ENCODE data around the gene ATXN1.
"Not testable (repeated sequence)": the region's sequence is repeated elsewhere in the genome, so short reads cannot be mapped to it uniquely, and the experiment has no call there.

ATXN1 gene

DNA sequence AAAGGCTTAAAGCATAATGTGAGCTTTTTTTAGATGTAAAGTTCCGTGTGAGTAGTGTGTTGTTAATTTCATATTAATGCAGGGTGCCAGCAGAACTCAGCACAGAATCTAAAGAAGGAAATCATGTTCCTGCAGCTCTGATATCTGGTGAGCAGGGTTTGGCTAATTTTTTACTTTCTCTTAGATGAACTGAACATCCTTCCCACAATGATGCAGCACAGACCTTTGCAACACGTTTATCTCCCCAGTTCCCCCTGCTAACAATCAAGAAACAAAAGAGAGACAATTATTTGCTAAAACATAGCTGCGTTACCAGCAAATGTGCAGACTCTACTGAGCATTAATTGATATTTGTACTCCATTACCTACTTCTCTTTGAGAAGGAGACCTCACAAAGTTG is 39.1 kb upstream of the ATXN1 start:
- H3K27ac ChIP-seq (ENCODE audit: low read depth, low read length) = no peak overlapping the region
- H3K27me3 ChIP-seq (ENCODE audit: control insufficient read depth in 1 of 2, insufficient read depth in 2 of 2, low read length in 2 of 2) = no peaks in the 10 kb centered on the region
- no peak overlapping the region for H3K9ac ChIP-seq (ENCODE audit: low read length)
- H3K36me3 ChIP-seq (ENCODE audit: insufficient read depth, low read length) = no peaks in the 10 kb centered on the region
- H3K4me1 ChIP-seq (ENCODE audit: insufficient read depth, low read length) = peaks cover 23% of the 10 kb centered on the region
- H3K4me3 ChIP-seq (ENCODE audit: low read depth in 1 of 2, low read length in 2 of 2) = no peak overlapping the region
- no peaks in the 10 kb centered on the region for H3K9me3 ChIP-seq (ENCODE audit: low read length)

DNA sequence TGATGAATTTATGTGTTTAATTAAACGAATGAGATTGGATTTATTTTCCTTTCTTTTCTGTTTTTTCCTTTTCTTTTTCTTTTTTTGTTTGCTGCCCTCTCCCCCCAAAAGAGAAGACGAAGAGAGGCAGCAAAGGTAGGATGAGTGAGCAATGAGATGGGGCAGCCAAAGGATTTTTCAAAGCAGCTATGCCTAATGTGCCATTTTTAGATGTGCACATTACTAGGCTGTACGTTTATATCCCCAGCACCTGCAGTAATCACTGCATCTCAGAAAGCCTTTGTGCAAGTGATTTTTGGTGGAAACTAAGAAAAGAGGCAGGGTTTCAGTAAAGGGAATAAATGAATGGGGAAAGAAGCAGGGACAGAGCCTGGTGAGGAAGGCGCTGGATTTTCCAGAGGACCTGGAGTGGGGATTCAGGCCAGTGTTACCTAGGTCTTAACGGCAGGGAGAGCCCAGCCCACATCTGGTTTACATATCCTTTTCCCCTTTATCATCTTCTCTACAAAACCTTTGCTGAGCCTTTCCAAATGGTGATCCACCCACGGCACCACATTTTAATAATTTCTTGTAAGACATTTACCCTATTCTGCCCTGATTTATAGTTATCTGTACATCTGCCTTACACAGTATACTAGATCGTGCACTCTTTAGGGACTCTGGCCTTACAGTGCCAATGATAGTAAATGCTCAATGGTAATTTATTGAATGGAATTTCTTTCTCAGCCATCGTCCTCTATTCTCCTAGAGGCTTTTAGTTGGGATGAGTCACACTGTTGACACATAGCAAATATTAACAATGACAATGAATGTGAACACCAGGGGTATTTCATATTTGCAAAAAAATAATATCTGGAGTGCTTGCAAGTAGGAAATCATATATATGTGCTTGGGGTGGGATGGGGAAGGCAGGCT is 38.3 kb upstream of the ATXN1 start:
- H3K9ac ChIP-seq (ENCODE audit: low read length) = no peak overlapping the region
- H3K4me1 ChIP-seq (ENCODE audit: insufficient read depth, low read length) = peaks cover 15% of the 10 kb centered on the region
- no peaks in the 10 kb centered on the region for H3K9me3 ChIP-seq (ENCODE audit: low read length)
- no peak overlapping the region for H3K27ac ChIP-seq (ENCODE audit: low read depth, low read length)
- no peaks in the 10 kb centered on the region for H3K27me3 ChIP-seq (ENCODE audit: control insufficient read depth in 1 of 2, insufficient read depth in 2 of 2, low read length in 2 of 2)
- H3K36me3 ChIP-seq (ENCODE audit: insufficient read depth, low read length) = no peaks in the 10 kb centered on the region
- H3K4me3 ChIP-seq (ENCODE audit: low read depth in 1 of 2, low read length in 2 of 2) = no peak overlapping the region

DNA sequence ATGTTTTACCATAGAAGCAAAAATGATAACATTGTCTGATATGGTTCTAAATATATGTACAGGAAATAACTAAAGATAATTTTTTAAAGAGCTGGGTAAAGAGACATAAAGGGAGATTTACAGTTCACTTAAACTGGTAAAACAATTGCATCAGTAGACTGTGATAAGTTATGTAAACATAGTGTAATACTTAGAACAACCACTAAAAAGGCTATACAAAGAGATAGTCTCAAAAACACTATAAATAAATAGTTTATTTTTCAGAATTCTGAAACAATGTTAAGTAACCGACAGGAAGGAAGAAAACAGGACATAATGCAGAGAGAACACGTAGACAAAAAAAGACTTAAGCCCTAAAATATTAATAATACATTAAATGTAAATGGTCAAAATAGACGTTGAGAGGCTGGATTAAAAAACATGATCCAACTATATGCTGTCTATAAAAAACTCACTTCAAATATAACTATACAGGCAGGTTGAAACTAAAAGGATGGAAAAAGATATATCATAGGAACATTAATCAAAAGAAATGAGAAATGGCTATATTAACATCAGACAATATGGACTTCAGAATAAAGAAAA is 32.7 kb upstream of the ATXN1 start:
- Histone ChIP-seq H3K36me3 (ENCODE audit: insufficient read depth, low read length) (no peaks in the 10 kb centered on the region), H3K9ac (ENCODE audit: low read length) (no peak overlapping the region), H3K27me3 (ENCODE audit: control insufficient read depth in 1 of 2, insufficient read depth in 2 of 2, low read length in 2 of 2) (no peaks in the 10 kb centered on the region), H3K9me3 (ENCODE audit: low read length) (no peaks in the 10 kb centered on the region), H3K4me1 (ENCODE audit: insufficient read depth, low read length) (no peaks in the 10 kb centered on the region), H3K27ac (ENCODE audit: low read depth, low read length) (no peak overlapping the region), H3K4me3 (ENCODE audit: low read depth in 1 of 2, low read length in 2 of 2) (no peak overlapping the region)

DNA sequence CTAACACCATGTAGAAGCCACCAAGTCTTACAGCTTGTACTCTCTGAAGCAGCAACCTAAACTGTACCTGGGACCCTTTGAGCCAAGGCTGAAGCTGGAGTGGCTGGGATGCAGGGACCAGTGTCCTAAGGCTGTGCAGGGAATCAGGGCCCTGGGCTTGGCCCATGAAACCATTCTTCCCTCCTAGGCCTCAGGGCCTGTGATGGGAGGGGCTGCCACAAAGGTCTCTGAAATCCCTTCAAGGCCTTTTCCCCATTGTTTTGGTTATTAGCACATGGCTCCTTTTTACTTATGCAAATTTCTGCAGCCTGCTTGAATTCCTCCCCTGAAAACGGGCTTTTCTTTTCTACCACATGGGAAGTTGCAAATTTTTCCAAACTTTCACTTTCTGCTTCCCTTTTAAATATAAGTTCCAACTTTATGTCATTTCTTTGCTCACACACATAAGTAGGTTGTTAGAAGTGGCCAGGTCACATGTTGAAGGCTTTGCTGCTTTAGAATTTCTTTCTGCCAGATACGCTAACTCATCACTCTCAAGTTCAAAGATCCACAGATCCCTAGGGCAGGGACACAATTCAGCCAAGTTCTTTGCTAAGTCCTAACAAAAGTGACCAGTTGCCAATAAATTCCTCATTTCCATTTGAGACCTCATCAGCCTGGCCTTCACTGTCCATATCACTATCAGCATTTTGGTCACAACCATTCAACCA is 28.2 kb upstream of the ATXN1 start:
- no peaks in the 10 kb centered on the region for H3K36me3 ChIP-seq (ENCODE audit: insufficient read depth, low read length)
- H3K9me3 ChIP-seq (ENCODE audit: low read length) = no peaks in the 10 kb centered on the region
- no peak overlapping the region for H3K9ac ChIP-seq (ENCODE audit: low read length)
- no peaks in the 10 kb centered on the region for H3K27me3 ChIP-seq (ENCODE audit: control insufficient read depth in 1 of 2, insufficient read depth in 2 of 2, low read length in 2 of 2)
- no peaks in the 10 kb centered on the region for H3K4me1 ChIP-seq (ENCODE audit: insufficient read depth, low read length)
- H3K27ac ChIP-seq (ENCODE audit: low read depth, low read length) = no peak overlapping the region
- H3K4me3 ChIP-seq (ENCODE audit: low read depth in 1 of 2, low read length in 2 of 2) = no peak overlapping the region

DNA sequence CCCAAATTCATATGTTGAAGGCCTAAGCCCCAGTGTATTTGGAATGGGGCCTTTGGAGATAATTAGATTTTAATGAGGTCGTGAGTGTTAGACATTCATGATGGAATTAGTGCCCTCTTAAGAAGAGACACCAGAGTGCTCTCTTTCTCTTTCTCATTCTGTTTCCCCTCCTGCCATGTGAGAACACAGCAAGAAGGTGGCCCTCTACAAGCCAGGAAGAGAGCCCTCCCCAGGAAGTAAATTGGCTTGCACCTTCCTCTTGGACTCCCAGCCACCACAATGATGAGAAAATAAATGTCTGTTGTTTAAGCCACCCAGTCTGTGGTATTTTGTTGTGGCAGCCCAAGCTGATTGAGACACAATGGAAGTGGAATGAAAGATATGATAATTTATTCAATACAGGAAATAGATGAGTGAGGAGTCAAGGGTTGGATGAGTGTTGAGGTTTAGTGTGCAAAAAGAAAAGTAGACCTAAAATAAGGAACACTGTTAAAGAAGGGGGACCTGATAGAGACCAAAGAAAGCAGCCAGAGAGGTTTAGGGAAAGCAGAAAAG is 25.9 kb upstream of the ATXN1 start:
- H3K9ac ChIP-seq (ENCODE audit: low read length) = no peak overlapping the region
- H3K4me3 ChIP-seq (ENCODE audit: low read depth in 1 of 2, low read length in 2 of 2) = no peak overlapping the region
- H3K27me3 ChIP-seq (ENCODE audit: control insufficient read depth in 1 of 2, insufficient read depth in 2 of 2, low read length in 2 of 2) = no peaks in the 10 kb centered on the region
- H3K9me3 ChIP-seq (ENCODE audit: low read length) = no peaks in the 10 kb centered on the region
- H3K27ac ChIP-seq (ENCODE audit: low read depth, low read length) = no peak overlapping the region
- H3K4me1 ChIP-seq (ENCODE audit: insufficient read depth, low read length) = no peaks in the 10 kb centered on the region
- H3K36me3 ChIP-seq (ENCODE audit: insufficient read depth, low read length) = no peaks in the 10 kb centered on the region

DNA sequence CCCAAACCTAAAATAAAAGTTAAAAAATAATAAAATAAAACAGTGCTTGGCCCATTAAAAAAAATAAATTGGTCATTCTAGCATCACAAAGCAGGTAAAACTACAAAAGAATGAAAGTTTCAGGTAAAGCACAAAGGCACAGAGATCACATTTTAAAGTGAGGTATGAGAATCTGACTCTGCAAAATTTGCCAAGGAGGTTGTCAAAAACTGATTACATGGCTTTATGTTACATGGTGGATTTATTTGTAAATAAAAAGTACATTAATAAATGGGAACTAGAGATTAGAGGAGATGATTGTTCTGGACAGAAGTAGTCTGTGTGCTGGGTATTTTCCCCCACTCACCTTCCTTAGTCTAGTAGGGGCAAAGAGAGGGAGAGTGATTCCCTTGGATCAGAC is 24.2 kb upstream of the ATXN1 start:
- Histone ChIP-seq H3K27me3 (ENCODE audit: control insufficient read depth in 1 of 2, insufficient read depth in 2 of 2, low read length in 2 of 2) (no peaks in the 10 kb centered on the region), H3K4me3 (ENCODE audit: low read depth in 1 of 2, low read length in 2 of 2) (no peak overlapping the region), H3K4me1 (ENCODE audit: insufficient read depth, low read length) (no peaks in the 10 kb centered on the region), H3K9me3 (ENCODE audit: low read length) (no peaks in the 10 kb centered on the region), H3K36me3 (ENCODE audit: insufficient read depth, low read length) (no peaks in the 10 kb centered on the region), H3K9ac (ENCODE audit: low read length) (no peak overlapping the region), H3K27ac (ENCODE audit: low read depth, low read length) (no peak overlapping the region)

DNA sequence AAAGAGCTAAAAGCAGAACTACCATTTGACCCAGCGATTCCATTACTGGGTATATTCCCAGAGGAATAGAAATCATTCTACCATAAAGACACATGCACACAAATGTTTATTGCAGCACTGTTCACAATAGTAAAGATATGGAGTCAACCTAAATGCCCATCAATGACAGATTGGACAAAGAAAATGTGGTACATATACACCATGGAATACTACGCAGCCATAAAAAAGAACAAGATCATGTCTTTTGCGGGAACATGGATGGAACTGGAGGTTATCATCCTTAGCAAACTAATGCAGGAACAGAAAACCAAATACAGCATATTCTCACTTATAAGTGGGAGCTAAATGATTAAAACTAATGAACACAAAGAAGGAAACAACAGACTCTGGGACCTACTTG is 23.7 kb upstream of the ATXN1 start:
- not testable (repeated sequence) for H3K4me1 ChIP-seq (ENCODE audit: insufficient read depth, low read length); H3K27ac ChIP-seq (ENCODE audit: low read depth, low read length); H3K4me3 ChIP-seq (ENCODE audit: low read depth in 1 of 2, low read length in 2 of 2); H3K36me3 ChIP-seq (ENCODE audit: insufficient read depth, low read length); H3K27me3 ChIP-seq (ENCODE audit: control insufficient read depth in 1 of 2, insufficient read depth in 2 of 2, low read length in 2 of 2); H3K9ac ChIP-seq (ENCODE audit: low read length); H3K9me3 ChIP-seq (ENCODE audit: low read length)

DNA sequence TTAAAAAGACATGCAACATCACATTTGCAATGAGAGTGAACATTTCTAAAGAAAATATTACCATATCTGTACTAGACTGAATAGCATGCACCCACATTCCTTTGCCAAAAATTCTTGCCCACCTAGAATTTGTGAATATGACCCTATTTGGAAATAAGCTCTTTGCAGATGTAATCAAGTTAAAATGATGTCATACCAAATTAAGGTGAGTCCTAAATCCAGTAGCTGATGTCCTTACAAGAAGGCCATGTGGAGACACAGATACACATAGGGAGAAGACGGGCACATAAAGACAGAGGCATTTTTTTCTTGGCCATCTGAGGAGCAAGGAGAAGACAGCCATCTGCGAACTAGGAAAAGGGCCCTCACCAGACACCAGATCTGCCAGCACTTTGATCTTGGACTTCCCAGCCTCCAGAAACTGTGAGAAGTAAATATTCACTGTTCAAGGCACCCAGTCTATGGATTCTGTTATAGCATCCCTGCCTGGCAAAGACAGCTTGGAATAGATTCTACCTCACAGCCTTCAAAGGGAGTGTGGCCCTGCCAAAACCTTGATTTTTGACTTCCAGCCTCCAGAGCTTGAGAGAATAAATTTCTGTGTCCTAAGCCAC is 22.8 kb upstream of the ATXN1 start:
- Histone ChIP-seq H3K27me3 (ENCODE audit: control insufficient read depth in 1 of 2, insufficient read depth in 2 of 2, low read length in 2 of 2) (no peaks in the 10 kb centered on the region), H3K9me3 (ENCODE audit: low read length) (no peaks in the 10 kb centered on the region), H3K4me3 (ENCODE audit: low read depth in 1 of 2, low read length in 2 of 2) (no peak overlapping the region), H3K27ac (ENCODE audit: low read depth, low read length) (no peak overlapping the region), H3K9ac (ENCODE audit: low read length) (no peak overlapping the region), H3K36me3 (ENCODE audit: insufficient read depth, low read length) (no peaks in the 10 kb centered on the region), H3K4me1 (ENCODE audit: insufficient read depth, low read length) (no peaks in the 10 kb centered on the region)

DNA sequence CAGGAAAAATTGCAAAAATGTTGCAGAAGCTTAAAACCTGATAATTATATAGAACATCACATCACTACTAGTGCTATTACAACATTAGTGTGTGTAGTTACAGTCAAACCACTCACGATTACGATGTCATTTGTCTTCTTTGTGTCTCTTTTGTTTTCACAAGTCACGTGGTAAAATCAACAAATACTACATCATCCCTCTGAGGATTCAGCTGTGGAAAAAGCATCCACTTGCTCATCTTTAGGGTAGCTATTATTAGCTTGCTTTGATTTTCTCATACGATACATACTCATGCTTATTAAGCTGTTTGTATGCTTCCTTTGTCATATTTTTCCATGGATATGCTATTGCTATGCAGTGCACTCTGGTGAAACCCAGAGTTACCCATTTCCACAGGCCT is 22.2 kb upstream of the ATXN1 start:
- H3K4me3 ChIP-seq (ENCODE audit: low read depth in 1 of 2, low read length in 2 of 2) = no peak overlapping the region
- no peak overlapping the region for H3K9ac ChIP-seq (ENCODE audit: low read length)
- H3K36me3 ChIP-seq (ENCODE audit: insufficient read depth, low read length) = no peaks in the 10 kb centered on the region
- H3K9me3 ChIP-seq (ENCODE audit: low read length) = no peaks in the 10 kb centered on the region
- H3K27ac ChIP-seq (ENCODE audit: low read depth, low read length) = no peak overlapping the region
- H3K27me3 ChIP-seq (ENCODE audit: control insufficient read depth in 1 of 2, insufficient read depth in 2 of 2, low read length in 2 of 2) = no peaks in the 10 kb centered on the region
- H3K4me1 ChIP-seq (ENCODE audit: insufficient read depth, low read length) = no peaks in the 10 kb centered on the region

DNA sequence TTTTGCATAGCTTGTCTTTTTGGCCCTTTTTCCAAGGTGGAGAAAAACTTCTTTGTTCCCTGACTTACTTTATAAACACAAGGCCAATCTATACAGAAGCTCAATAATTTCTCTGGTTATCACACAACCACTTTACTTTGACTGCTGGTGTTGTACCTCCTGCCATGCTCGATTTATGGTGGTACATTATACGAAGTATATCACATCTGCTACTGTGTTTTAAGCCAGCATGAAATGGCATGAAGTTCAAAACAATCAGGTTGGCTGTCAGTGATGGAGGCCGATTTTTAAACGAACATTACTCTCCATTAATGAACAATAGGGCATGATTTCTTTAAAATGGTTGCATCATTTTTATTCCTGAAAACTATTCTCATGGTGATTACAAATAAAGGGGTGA is 21.0 kb upstream of the ATXN1 start:
- H3K36me3 ChIP-seq (ENCODE audit: insufficient read depth, low read length) = no peaks in the 10 kb centered on the region
- no peak overlapping the region for H3K27ac ChIP-seq (ENCODE audit: low read depth, low read length)
- H3K9me3 ChIP-seq (ENCODE audit: low read length) = no peaks in the 10 kb centered on the region
- no peaks in the 10 kb centered on the region for H3K27me3 ChIP-seq (ENCODE audit: control insufficient read depth in 1 of 2, insufficient read depth in 2 of 2, low read length in 2 of 2)
- H3K4me3 ChIP-seq (ENCODE audit: low read depth in 1 of 2, low read length in 2 of 2) = no peak overlapping the region
- H3K4me1 ChIP-seq (ENCODE audit: insufficient read depth, low read length) = no peaks in the 10 kb centered on the region
- no peak overlapping the region for H3K9ac ChIP-seq (ENCODE audit: low read length)
